Activated CD4-positive, alpha-beta T cell treated with anti-CD3 and anti-CD28 coated beads, Interleukin-2, amount 50 U/mL, for 48 hours (primary cell): Measurements from ENCODE around the gene ATXN1.

Source experiments
- DNase-seq, 2 experiments: peaks; one replicate each; pipeline ENCODE4 v3.0.0-alpha.2; 2020

Gene ATXN1

GRCh38 chr6:16742116-16742515 is 19.1 kb downstream of the ATXN1 start:
- DNase-seq = no peak

DNA sequence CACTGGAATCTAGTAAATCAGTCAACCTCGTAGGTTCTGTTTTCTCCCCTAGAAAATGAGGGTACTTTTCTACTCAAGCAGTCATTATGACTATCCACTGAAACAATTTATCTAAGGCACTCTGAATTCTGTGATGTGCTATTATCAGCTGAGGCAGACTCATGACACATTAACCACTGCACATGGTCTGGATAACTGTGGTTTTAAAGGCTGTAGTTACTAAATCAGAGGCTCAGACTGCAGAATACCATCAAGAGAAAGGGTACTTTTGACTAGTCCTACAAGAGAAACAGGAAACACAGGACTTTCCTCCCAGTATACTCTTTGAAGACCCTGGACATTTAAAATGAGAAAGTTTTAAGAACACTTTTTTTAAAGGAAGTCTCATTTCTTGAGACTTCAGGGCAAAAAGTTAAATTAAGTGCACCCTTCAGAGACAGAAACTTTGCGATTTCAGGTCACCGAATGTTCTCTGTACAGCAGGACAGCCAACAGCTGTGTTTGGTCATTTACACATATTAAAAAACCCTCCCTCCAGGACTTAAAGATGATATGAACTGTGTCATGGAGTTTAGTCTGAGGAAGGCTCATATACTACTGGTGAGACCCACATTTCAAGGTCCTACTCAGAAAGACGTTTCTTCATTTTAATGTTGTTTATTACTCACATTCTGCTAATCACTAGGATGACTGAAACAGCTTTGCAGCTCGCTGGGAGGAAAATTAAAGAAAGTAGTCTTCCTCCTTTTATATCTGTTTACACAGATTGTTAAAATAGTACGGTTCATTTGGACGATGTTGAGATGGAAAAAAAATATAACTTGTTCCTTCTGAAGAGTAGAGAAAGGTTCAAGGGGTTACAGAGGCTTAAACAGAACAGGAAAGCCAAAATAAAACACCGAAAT is 19.9 kb downstream of the ATXN1 start:
- no peak for DNase-seq

DNA sequence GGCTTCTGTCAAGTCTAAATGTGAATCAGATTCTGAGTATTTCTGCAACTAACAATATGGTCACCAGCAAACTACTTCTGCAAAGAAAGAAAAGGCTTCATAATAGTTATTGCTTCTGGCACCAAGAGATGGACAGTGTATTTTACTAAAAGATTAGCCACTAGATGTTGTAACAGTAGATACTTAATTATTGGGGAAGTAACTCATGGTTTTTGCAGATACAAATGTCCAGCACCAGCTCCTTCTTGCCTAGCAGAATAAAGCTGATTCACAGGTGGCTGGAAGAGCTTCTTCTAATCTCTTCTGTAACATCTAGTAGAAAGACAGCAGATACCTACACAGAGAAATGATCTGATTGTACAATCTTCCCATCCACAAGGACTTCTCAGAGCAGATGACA is 21.2 kb downstream of the ATXN1 start:
- no peak for DNase-seq

DNA sequence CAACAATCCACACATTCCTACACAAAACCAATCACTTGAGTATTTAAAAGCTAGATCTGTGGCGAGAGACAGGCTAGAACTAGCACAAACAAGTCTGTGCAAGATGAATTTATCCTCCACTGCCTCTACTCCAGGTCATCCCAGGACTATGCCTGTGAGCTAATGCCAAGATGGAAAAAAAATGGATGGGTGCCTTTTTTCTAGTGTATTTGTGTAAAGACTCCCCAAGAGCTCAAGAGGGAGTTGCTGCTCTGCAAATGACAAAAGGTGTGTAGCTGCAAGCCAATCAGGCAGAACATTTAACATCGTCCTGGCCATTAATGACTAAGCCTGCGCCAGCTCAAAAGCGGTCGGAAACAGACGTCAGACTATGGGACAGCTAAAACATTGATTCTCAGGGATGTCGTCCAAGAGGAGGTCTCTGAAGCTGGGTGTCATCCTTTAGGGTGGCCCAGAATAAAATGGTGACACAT is 21.9 kb downstream of the ATXN1 start:
- DNase-seq = no peak

DNA sequence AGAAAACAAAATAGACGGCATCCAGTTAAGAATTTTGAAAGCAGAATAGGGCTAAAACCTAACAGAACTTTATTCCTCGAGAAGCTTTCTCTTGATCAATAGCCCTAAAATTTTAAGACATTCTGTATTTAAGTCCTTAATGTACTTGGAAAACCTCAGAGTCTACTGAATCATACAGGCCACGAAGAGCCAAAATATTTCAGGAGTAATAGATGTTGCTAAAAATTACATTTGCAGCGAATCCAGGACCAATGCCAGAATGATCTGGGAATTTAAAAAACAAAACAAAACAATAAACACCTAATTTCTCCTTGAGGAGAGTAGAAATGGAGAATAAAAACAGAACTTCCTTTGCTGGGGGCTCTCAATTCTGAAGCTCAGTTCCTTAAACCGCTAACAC is 23.3 kb downstream of the ATXN1 start:
- DNase-seq = no peak

DNA sequence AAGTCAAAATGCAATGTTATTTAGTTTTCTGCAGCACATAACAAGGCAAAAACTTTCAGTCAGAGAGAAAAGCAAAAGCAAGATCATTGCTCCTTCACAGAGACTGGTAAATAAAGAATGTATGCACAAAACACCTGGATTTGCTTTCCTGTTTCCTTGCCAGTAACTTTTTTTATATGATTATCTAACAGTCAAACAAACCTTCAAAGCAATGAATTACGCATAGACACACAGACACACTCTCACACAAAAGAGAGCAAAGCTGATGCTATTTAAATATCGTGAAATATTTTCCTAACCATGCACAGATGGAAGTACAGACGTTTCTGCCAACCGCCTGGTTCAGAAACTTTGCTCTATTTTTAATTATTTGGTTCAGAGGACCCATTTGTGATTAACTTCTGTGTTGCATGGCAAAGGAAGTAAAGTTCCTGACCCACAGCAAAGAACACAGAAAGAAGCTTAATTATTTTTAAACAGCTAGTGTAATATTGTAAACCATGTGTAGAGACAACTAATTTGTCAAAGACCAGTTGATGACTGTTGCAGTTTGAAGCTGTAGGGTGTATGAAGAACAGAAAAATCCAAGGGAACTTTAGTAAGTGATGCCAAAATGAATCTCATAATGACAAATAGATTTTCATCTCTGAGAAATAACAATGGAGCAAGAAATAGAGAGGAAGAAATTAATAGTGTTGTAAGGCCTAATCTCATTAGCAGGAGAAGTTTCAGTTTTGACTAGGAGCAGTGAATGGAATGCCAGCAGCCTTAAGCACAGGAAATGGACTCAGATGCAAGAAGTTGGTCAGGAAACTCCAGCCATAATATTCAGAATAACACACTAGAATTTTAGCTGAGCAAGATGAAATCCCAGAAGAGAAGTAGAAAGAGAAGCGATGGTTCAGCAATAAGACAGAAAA is 24.1 kb downstream of the ATXN1 start:
- no peak for DNase-seq

DNA sequence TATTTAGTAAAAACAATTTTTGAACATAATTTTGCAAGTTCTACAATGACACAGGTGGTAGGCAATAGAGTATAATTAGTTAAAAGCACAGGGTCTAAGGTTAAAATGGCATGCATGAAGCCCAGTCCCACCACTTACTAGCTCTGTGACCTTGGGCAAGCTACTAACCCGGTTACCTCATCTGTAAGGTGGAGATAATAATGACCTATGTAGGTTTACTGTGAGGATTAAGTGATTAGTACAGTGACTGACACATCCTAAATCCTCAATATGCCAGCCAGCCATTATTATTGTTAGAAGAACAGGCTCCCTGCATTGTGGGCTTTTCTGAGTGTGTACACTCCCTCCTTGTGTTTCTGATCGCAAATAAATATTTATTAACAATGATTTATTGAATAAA is 26.2 kb downstream of the ATXN1 start:
- DNase-seq = no peak

DNA sequence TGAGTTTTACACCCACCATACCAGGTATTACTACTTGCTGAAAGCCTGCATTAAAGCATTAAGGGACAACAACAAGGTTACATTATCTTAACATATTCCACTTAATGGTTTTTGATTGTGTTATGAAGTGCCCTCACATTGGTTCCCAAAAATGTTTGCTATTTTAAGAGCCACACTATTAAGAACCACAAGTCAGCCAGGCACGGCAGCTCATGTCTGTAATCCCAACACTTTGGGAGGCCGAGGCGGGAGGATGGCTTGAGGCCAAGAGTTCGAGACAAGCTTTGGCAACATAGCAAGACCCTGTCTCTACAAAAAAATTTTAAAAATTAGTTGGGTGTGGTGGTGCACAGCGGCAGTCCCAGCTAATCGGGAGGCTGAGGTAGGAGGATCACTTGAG is 28.2 kb downstream of the ATXN1 start:
- no peak for DNase-seq

- DNase-seq = peak in 1 of 2 experiments; percentile 45
These were observed 29.7 kb downstream of the ATXN1 start for GRCh38 chr6:16731478-16732051.

DNA sequence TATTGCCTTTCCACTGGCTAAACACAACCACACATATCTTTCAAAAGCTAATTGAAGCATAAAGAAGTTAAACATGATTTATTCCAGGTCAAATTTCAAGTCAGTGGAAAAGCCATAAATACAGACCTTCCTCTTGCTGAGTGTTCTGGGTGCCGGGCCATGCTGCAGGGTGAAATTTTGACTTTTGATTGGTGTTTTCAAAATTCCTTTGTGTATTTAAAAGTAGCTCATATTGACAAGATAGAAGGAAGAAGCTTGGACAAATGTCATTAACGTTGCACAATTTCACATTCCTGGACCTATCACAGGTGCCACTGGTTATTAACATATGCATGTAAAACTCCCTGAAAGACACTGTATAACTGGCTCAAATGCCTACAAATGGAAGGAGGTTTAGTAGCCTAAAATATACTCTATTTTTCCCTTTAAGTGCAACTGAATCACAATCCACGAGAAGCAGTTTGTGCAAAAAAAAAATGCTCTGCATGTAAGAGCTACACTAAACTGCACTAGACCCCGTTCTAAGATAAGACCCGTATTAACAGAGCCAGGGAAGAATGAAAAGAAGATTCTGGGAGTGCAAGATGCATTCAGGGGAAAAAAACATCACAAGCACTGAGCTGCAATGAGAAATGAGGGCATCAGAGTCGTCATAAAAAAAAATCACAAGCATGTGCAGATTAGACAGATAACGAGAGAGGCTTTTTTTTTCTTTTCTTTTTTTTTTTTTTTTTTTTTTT is 30.4 kb downstream of the ATXN1 start:
- DNase-seq = no peak

- DNase-seq = no peak
These were observed 31.5 kb downstream of the ATXN1 start for GRCh38 chr6:16729744-16730143.

DNA sequence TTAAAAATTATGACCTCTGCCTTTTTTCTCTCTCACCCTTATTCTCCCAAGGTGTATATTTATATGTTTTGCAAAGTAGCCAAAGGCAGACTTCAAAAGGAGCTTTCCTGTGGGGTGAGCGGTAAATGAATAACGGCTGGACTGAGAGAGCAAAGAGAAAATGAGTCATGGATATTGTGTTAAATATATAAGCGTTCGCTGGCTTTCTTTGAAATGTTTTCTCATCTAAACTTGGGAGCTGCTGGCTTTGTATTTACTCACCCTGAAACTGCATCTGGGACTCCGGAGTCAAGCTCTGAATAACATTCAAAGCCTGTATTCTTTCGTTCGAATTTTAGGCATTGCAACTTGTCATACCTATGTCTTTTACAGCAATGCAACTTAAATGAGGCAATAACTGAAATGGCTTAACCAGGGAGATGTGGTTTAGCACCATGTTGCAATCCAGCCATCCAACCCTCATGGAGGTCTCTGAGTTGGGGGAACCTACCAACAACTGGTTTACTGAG is 32.0 kb downstream of the ATXN1 start:
- no peak for DNase-seq

DNA sequence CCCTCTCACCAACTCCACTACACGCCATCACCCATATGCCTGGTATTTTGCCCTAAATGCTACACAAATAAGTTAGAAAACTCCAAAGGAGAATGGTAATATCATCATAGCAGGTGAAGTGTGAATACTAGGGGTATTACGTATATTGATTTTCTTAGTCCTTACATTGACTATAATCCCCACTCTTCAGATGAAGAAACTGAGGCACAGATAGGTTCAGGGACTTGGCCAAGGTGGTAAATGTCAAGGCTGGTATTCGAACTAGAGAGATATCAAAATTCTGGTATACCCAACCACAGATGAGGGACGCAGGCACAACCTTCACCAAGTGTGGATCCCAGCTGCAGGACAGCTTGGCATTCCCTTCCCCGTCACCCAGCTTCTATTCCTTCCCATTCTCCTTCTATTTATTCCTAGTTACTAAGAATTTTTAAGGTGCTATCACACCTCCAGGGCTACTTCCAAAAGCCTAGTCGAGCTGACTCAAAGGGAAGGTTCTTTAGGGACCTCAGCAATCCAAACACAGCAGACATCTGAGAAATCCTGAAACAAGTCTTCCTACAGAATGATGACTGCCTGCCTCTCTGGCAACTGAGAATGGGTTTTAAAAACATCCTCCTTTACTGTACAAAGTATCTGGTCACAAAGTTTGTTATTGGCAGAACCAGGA is 32.6 kb downstream of the ATXN1 start:
- no peak for DNase-seq

DNA sequence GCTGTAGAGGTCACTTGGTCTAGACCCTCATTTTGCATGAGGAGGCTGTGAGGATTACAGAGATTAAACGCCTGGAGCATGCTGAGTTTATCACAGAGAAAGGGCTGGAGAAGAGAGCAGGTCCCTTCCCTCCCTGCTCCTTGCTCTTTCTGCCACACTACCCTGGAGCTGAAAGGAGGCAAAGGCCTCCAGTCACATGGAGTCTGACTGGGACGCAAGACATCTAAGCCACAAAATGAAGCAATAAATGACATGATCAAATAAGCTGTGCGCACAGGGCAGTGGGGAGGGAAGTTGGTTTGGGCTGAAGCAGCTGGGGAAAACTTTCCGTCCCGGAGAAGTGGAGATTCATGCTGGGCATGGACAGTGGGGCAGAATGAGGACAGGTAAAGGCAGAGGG is 33.3 kb downstream of the ATXN1 start:
- DNase-seq = no peak

DNA sequence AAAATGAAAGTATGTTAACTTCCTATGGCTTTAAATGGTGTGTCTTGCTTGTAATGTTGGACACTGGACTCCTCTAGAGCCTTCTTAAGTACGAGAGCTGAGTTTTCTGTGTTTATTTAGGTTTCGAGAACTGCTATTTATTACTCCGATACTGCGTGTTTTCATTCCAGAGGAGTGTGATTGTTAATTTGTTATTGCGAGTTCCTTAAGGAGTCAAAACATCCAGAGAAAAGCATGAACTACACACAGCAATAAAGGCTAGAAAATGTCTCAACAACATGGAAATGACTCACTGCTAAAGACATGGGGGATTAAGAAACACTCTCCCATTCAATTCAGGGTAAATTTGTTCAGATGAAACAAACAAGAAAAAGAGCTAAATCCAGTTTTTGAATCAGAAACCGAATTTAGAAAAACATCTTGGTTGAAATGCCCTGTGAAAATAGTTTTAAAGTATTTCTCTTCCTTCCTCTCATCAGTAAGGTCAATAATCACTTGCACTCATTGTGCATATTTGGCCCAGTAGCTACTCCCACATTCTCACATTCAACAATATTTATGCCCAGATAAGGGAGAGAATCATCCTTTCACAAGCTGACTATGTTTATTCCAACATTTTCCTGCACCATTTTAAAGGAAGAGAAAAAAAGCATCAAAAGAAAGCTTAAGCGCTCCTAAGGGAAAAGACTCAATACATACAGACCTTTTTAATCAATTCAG is 36.0 kb downstream of the ATXN1 start:
- no peak for DNase-seq

DNA sequence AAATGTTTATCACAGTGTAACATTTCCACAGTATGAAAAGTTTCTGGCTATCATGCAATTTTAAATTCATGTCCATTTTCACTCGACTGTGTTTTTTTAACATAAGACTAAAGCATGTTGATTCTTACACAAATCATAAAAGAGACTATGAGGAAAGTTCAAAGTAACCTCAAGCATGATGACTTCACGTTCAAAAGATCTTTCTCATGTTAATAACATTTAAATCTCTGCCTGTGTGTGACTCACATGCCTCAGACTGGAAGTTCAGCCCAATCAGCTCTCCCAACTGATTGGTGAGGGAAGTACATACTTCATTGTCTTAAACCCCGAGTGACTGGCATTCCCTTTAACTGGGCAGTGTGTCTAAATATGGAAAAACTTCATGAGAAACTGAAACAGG is 37.4 kb downstream of the ATXN1 start:
- no peak for DNase-seq

DNA sequence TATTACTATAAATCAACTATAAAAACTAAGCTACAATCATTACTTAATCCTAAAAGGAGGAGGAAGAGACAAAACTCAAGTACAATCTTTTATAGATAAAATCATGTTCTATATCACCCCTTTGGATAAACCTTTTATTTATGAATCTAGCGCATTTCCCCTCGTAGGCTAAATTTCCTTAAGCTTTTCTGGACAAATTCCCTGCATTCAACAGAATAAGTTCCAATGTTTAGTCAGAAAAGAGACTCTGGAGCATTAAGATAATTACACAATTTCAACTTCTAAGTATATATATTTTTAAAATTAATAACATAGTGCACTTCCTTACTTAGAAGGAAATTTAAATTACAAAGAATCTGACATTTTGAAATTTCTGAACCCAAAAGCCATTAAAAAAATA is 37.9 kb downstream of the ATXN1 start:
- no peak for DNase-seq

GRCh38 chr6:16722630-16723029 is 38.6 kb downstream of the ATXN1 start:
- DNase-seq = no peak

- no peak for DNase-seq
These were observed 39.3 kb downstream of the ATXN1 start for GRCh38 chr6:16721977-16722376.

DNA sequence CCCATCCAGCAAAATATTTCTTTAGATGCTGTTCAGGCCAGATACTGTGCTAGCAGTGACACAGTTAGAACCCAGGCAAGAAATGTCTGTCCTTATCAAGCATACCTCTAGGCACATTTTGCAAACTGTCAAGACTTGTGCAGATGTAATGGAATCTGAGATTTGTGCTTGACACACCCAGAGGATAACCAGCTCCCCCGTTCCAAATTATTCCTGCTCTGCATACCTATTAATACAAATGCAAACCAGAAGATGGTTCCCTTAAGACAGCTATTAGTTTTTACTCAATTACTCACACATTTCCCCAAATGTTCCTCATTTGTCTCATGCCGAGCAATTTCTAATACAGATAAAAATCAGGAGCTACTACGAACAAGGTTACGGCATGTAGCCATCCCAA is 40.4 kb downstream of the ATXN1 start:
- no peak for DNase-seq

- no peak for DNase-seq
These were observed 41.8 kb downstream of the ATXN1 start for GRCh38 chr6:16719488-16719887.
